PC-9 (cell line): ENCODE measurements around the gene CAVIN1. TPM values are rescaled to one million over a fixed set of nuclear protein-coding genes. Genes with fewer than 3 reads are reported as not detected.

Experiments used
- BruUV-seq: library from RNA; stranded (reverse); fragments of 400-500 nt; replicated peaks from 2 replicates; lab custom pipeline; 2021; lab: Mats Ljungman, UMichigan
- CTCF ChIA-PET: fragments of 300-600 bp; sonication (Branson Sonifier 250); formaldehyde crosslinking; loops from one replicate; lab custom pipeline; 2022; ENCODE audit warnings: antibody characterized with exemption; lab: Charles Lee
- POLR2A ChIA-PET: fragments of 300-600 bp; sonication (Branson Sonifier 250); formaldehyde crosslinking; loops from one replicate; lab custom pipeline; 2022; ENCODE audit warnings: antibody characterized with exemption; ENCODE audit not compliant: unreplicated experiment; lab: Charles Lee
- DNase-seq, 2 experiments: peaks; one replicate each; pipeline versions ENCODE4 v3.0.0 to v3.0.0-alpha.2; 2015 to 2022; ENCODE audit warnings: mixed read lengths in 1 of 2
- H2AFZ ChIP-seq: fragments of 200-600 bp; sonication (generic); 2 replicates; pipeline ENCODE4 v1.8.1; 2017; ENCODE audit warnings: antibody characterized with exemption
- H3F3A ChIP-seq: fragments of 200-600 bp; sonication (generic); 2 replicates; pipeline ENCODE4 v1.8.1; 2017; ENCODE audit warnings: antibody characterized with exemption, mild to moderate bottlenecking, low read depth; ENCODE audit not compliant: insufficient read depth
- H3K27ac ChIP-seq: fragments of 200-600 bp; sonication (generic); 2 replicates; pipeline ENCODE4 v1.6.1; 2016; ENCODE audit warnings: mixed run types
- H3K27me3 ChIP-seq: fragments of 200-600 bp; sonication (generic); 2 replicates; pipeline ENCODE4 v1.6.1; 2016; ENCODE audit warnings: low read depth, mixed run types; ENCODE audit not compliant: insufficient read depth
- H3K36me3 ChIP-seq: fragments of 200-600 bp; sonication (generic); 2 replicates; pipeline ENCODE4 v1.6.1; 2016; ENCODE audit warnings: low read depth, mixed run types
- H3K4me1 ChIP-seq: fragments of 200-600 bp; sonication (generic); replicated peaks from 2 replicates; pipeline ENCODE4 v1.6.1; 2016; ENCODE audit warnings: mixed run types; ENCODE audit not compliant: insufficient read depth
- H3K4me2 ChIP-seq: fragments of 200-600 bp; sonication (generic); 2 replicates; pipeline ENCODE4 v1.6.1; 2017; ENCODE audit warnings: mixed run types
- H3K4me3 ChIP-seq: fragments of 200-600 bp; sonication (generic); 2 replicates; pipeline ENCODE4 v1.6.1; 2016; ENCODE audit warnings: mixed run types
- H3K79me2 ChIP-seq: fragments of 200-600 bp; sonication (generic); 2 replicates; pipeline ENCODE4 v1.6.1; 2017; ENCODE audit warnings: low read depth, mixed run types
- H3K9me2 ChIP-seq: fragments of 200-600 bp; sonication (generic); 2 replicates; pipeline ENCODE4 v1.8.1; 2017; ENCODE audit warnings: mild to moderate bottlenecking; ENCODE audit not compliant: insufficient read depth
- H3K9me3 ChIP-seq: fragments of 200-600 bp; sonication (generic); 2 replicates; pipeline ENCODE4 v1.8.1; 2016; ENCODE audit warnings: low read depth; ENCODE audit not compliant: insufficient read depth
- H4K20me1 ChIP-seq: fragments of 200-600 bp; sonication (generic); 2 replicates; pipeline ENCODE4 v1.8.1; 2017; ENCODE audit not compliant: insufficient read depth
- CTCF ChIP-seq: fragments of 200-600 bp; sonication (generic); conservative IDR thresholded peaks from 2 replicates; pipeline ENCODE4 v1.6.1; 2017; ENCODE audit warnings: mixed run types, antibody characterized with exemption, mild to moderate bottlenecking, moderate library complexity
- EZH2 ChIP-seq: fragments of 200-600 bp; sonication (generic); IDR thresholded peaks from 2 replicates; pipeline ENCODE4 v1.8.0; 2017; ENCODE audit warnings: antibody characterized with exemption, low read depth
- intact Hi-C: fragments of 100-400 bp; cut with micrococcal nuclease; formaldehyde crosslinking; loops from one replicate; pipeline ENCODE4 v1.10.0; 2022; ENCODE audit not compliant: unreplicated experiment
- total RNA-seq: library from RNA; stranded (reverse); gene quantifications from 2 replicates; pipeline ENCODE4 v1.2.3, GENCODE V29; 2021

The CAVIN1 gene
- total RNA-seq, 1 experiment from 2014 or later: 170 TPM

GRCh38 chr17:42359133-42359532 lies 63.9 kb downstream of the CAVIN1 start:
- Histone ChIP-seq H2AFZ (no peak overlapping the region), H3K4me1 (no peaks in the 10 kb centered on the region), H4K20me1 (peaks cover 11% of the 10 kb centered on the region), H3K27me3 (no peaks in the 10 kb centered on the region), H3F3A (peaks cover 7% of the 10 kb centered on the region; the same call in 1 of the 2 replicates), H3K9me2 (no peaks in the 10 kb centered on the region), H3K36me3 (no peaks in the 10 kb centered on the region), H3K27ac (no peak overlapping the region), H3K79me2 (peaks cover 35% of the 10 kb centered on the region), H3K4me2 (no peak overlapping the region), H3K9me3 (no peaks in the 10 kb centered on the region), H3K4me3 (no peak overlapping the region)
- ChIA-PET CTCF (no interaction called here), POLR2A (no interaction called here)
- intact Hi-C loops: no loop called here
- no peak for DNase-seq
- no TSS peak for BruUV-seq
- TF ChIP-seq EZH2: no peak
- TF ChIP-seq CTCF: no peak

- H3K27ac ChIP-seq: no peak overlapping the region
- no peaks in the 10 kb centered on the region for H3K9me3 ChIP-seq
- H3K27me3 ChIP-seq: no peaks in the 10 kb centered on the region
- no peak overlapping the region for H3K4me2 ChIP-seq
- BruUV-seq: no TSS peak
- H2AFZ ChIP-seq: no peak overlapping the region
- H3K4me3 ChIP-seq: no peak overlapping the region
- H3K36me3 ChIP-seq: no peaks in the 10 kb centered on the region
- H3K9me2 ChIP-seq: no peaks in the 10 kb centered on the region
- H3K79me2 ChIP-seq: peaks cover 33% of the 10 kb centered on the region
- POLR2A ChIA-PET: no interaction called here
- no peak for TF ChIP-seq CTCF
- no peak for TF ChIP-seq EZH2
- CTCF ChIA-PET: no interaction called here
- peaks cover 7% of the 10 kb centered on the region; the same call in 1 of the 2 replicates for H3F3A ChIP-seq
- no peaks in the 10 kb centered on the region for H3K4me1 ChIP-seq
- peaks cover 11% of the 10 kb centered on the region for H4K20me1 ChIP-seq
- intact Hi-C loops: no loop called here
- no peak for DNase-seq
Observed at GRCh38 chr17:42358434-42358833, 64.6 kb downstream of the CAVIN1 start.

- POLR2A ChIA-PET: interaction anchor here (0.6 kb wide), 1 partner anchor 186 kb away, joined by 4 read pairs; no protein-coding TSS in a partner anchor
- Histone ChIP-seq H3K9me2 (no peaks in the 10 kb centered on the region), H4K20me1 (peaks cover 11% of the 10 kb centered on the region), H3K27ac (no peak overlapping the region), H3F3A (no peaks in the 10 kb centered on the region; the same call in 1 of the 2 replicates), H2AFZ (no peak overlapping the region), H3K4me1 (no peaks in the 10 kb centered on the region), H3K79me2 (peaks cover 10% of the 10 kb centered on the region; the same call in 1 of the 2 replicates), H3K9me3 (no peaks in the 10 kb centered on the region), H3K4me3 (no peak overlapping the region), H3K36me3 (no peaks in the 10 kb centered on the region), H3K27me3 (no peaks in the 10 kb centered on the region), H3K4me2 (no peak overlapping the region)
- intact Hi-C loops: no loop called here
- TF ChIP-seq CTCF: no peak
- no peak for TF ChIP-seq EZH2
- BruUV-seq: no TSS peak
- no peak for DNase-seq
- CTCF ChIA-PET: no interaction called here
Observed at GRCh38 chr17:42354956-42355843, 67.9 kb downstream of the CAVIN1 start.

Other genes with a start within 250 kb of the CAVIN1 start
- gene KCNH4, start 242.1 kb downstream of the CAVIN1 start, total RNA-seq: not detected in 2 replicates
- not detected in 2 replicates for gene HCRT, start 237.8 kb downstream of the CAVIN1 start, total RNA-seq
- gene GHDC, start 228.8 kb downstream of the CAVIN1 start, total RNA-seq: 21.5 and 28.6 TPM in 2 replicates
- 19.5 and 21.1 TPM in 2 replicates for gene STAT5B, start 146.9 kb downstream of the CAVIN1 start, total RNA-seq
- 3.4 and 12.1 TPM in 2 replicates for gene STAT5A, start 134.8 kb downstream of the CAVIN1 start, total RNA-seq
- gene STAT3, start 34.8 kb downstream of the CAVIN1 start, total RNA-seq: 65.2 and 74.6 TPM in 2 replicates
- gene ATP6V0A1, start 35.6 kb upstream of the CAVIN1 start, total RNA-seq: 39.4 and 55.1 TPM in 2 replicates
- gene NAGLU, start 113.0 kb upstream of the CAVIN1 start, total RNA-seq: 18.2 and 20.6 TPM in 2 replicates
- gene HSD17B1, start 129.7 kb upstream of the CAVIN1 start, total RNA-seq: 0.90 and 1.3 TPM in 2 replicates
- 133 and 152 TPM in 2 replicates for gene COASY, start 138.9 kb upstream of the CAVIN1 start, total RNA-seq
- gene MLX, start 143.8 kb upstream of the CAVIN1 start, total RNA-seq: 20.0 and 26.0 TPM in 2 replicates
- 10.2 and 13.4 TPM in 2 replicates for gene PSMC3IP, start 154.5 kb upstream of the CAVIN1 start, total RNA-seq
- gene RETREG3, start 186.1 kb upstream of the CAVIN1 start, total RNA-seq: 57.0 and 61.7 TPM in 2 replicates
- gene TUBG1, start 186.4 kb upstream of the CAVIN1 start, total RNA-seq: 79.1 and 85.6 TPM in 2 replicates
- gene TUBG2, start 236.0 kb upstream of the CAVIN1 start, total RNA-seq: 25.5 and 28.3 TPM in 2 replicates